ENCODE measurements around the gene KCNT2.

Gene KCNT2

DNA sequence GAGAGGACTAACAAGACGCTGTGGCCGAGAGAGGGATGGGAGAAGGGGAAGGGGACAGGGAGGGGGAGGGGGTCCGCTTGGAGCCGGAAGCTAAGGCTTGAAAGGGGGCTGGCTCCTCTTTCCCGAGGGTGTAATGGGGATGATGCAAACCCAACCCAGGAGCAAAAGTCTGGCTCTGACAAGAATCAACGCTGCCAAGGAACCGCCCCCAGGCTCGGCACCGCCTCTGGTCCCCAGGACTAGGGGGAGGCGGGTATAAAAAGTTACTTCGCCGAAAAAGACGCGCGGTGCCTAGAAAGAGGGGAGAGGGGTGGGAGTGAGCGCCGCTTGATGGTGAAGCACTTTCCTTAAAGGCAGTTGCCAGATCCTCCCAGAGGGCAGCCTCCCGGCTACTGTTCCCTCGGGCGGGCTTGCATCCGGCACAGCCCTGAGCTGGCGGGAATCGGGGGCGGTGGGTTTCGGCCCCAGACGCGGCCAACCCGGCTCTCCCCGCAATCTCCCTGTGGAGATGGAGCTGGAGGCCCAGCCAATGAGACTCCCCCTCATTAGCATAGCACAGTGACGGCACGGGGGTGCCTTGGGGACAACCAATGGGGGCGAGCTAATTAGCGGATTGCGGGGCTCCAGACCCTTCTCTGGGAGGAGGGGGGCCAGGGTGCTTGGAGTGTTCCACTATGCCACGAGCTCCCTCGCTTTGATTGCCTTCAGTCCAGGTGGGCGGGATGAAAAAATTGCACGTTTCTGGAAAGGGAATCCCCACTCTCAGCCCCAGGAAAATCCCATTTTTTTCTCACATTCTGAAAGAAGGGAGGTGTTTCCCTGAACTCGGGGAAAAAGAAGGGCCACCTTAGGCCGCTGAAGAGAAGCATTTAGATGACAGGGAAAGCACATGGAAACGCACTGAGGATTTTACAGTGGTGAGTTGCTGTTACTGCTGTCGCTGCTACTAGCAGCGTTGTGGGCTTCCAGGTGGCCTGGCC is at the start of gene KCNT2:
TSS of gene KCNT2 (minus strand) at position 51 of the 980 bp plus-strand sequence. CDS start 131 bp downstream, outside the sequence.
- TF ChIP-seq, protein P1, sequence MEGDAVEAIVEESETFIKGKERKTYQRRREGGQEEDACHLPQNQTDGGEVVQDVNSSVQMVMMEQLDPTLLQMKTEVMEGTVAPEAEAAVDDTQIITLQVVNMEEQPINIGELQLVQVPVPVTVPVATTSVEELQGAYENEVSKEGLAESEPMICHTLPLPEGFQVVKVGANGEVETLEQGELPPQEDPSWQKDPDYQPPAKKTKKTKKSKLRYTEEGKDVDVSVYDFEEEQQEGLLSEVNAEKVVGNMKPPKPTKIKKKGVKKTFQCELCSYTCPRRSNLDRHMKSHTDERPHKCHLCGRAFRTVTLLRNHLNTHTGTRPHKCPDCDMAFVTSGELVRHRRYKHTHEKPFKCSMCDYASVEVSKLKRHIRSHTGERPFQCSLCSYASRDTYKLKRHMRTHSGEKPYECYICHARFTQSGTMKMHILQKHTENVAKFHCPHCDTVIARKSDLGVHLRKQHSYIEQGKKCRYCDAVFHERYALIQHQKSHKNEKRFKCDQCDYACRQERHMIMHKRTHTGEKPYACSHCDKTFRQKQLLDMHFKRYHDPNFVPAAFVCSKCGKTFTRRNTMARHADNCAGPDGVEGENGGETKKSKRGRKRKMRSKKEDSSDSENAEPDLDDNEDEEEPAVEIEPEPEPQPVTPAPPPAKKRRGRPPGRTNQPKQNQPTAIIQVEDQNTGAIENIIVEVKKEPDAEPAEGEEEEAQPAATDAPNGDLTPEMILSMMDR (IDR thresholded peaks at IDR 0.05; ENCODE audit: extremely low read depth, insufficient read depth, missing control alignments), result no peak
- DNase-seq (ENCODE audit: low spot score), result no peak
- in situ Hi-C loops (cut with MboI; ENCODE audit: low pct_unique_long_range_greater_than_20kb, low sequenced_read_pairs, unreplicated experiment), result no loop called here

DNA sequence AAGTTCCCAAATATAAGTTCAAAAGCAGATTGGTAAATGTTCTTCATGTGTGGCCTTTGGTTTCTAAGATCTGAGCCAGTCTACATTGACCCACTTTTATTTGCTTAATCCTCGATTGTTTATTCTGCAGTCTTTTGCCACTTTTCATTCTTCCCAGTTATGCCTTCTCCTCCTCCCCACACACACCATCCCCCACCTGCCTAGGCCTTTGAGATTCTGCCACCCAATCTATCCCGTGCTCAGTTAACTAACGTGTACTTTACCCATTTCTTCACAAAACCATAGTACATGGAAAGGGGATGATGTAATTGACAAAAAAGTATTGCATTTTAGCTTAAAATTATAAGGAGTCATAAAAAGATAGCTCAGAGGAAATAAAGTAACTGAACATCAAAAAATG is 47.3 kb upstream of the KCNT2 start:
- in situ Hi-C loops (cut with MboI; ENCODE audit: low pct_unique_long_range_greater_than_20kb, low sequenced_read_pairs, unreplicated experiment), result loop anchor here (25.0 kb wide), 2 partner anchors 318 to 518 kb away; no protein-coding TSS in a partner anchor
- TF ChIP-seq, protein P1 (IDR thresholded peaks at IDR 0.05; ENCODE audit: extremely low read depth, insufficient read depth, missing control alignments), result no peak
- no peak for DNase-seq (ENCODE audit: low spot score)

DNA sequence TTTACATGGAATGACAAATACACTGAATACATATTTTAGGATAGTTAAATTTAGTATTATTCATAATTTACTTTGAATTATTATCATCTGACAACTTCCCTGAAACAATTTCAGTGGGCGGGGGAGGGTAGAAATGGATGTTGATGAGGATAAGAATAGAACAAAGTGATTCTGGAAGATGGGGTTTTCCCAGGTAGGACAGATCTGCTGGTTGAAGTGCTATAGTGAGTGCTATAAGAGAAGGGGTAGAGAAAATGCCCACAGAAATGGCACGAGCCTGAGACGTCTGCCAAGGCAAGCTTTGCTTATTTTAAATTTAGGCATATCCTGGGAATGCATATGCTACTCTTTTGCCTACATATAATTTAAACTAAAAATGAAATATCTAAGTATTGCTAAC is 46.8 kb upstream of the KCNT2 start:
- TF ChIP-seq, protein P1 (IDR thresholded peaks at IDR 0.05; ENCODE audit: extremely low read depth, insufficient read depth, missing control alignments), result no peak

DNA sequence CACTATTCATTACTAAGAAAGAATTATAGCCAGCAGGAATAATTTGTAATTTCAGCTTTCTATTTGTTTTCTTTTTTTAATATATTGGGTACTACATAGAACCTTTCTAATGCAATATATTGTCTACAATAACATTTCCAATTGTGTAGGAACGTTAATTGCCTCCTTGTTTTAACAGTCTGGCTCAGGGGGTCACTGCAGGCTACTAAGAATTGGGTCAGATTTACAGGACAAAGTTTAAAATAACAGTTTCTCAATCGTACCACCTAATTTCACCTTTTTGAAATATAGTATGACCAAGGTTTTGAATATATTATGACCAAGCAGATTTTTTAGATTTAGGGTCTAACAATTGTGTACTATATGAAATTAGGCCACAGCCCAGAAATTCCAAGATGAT is 46.0 kb upstream of the KCNT2 start:
- in situ Hi-C loops (cut with MboI; ENCODE audit: low pct_unique_long_range_greater_than_20kb, low sequenced_read_pairs, unreplicated experiment), result loop anchor here (25.0 kb wide), 2 partner anchors 317 to 517 kb away; no protein-coding TSS in a partner anchor
- no peak for DNase-seq (ENCODE audit: low spot score)
- TF ChIP-seq, protein P1 (IDR thresholded peaks at IDR 0.05; ENCODE audit: extremely low read depth, insufficient read depth, missing control alignments), result no peak

More for the DNA sequence above, 46.8 kb upstream of the KCNT2 start:
- DNase-seq (ENCODE audit: low spot score), result no peak
- in situ Hi-C loops (cut with MboI; ENCODE audit: low pct_unique_long_range_greater_than_20kb, low sequenced_read_pairs, unreplicated experiment), result loop anchor here (25.0 kb wide), 2 partner anchors 318 to 518 kb away; no protein-coding TSS in a partner anchor

DNA sequence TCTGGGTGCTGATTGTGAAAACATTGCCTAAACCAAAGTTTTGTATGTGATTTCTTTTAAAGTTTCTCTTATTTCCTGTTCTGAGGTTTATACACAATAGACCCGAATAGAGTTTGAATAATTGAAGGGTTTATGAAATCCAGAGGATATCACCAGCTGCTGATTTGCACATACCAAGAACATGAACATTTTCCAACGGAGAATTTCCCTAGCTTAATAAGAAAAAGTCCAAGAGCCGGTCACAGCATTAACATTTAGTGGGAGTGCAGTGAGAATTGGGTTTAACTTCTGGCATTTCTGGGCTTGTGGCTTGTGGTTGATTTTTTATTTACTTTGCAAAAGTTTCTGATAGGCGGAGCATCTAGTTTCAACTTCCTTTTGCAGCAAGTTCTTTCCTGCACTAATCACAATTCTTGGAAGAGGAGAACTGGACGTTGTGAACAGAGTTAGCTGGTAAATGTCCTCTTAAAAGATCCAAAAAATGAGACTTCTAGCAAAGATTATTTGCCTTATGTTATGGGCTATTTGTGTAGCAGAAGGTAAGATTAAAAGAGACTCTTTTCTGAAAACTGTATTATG is 43.5 kb upstream of the KCNT2 start, which contains the start of gene CFH:
TSS of gene CFH (plus strand) at position 407 of the 579 bp plus-strand sequence. CDS start at position 482, 75 bp downstream.
- TF ChIP-seq, protein P1 (IDR thresholded peaks at IDR 0.05; ENCODE audit: extremely low read depth, insufficient read depth, missing control alignments), result no peak
- in situ Hi-C loops (cut with MboI; ENCODE audit: low pct_unique_long_range_greater_than_20kb, low sequenced_read_pairs, unreplicated experiment), result loop anchor here (25.0 kb wide), 2 partner anchors 314 to 514 kb away; no protein-coding TSS in a partner anchor
- DNase-seq (ENCODE audit: low spot score), result no peak

DNA sequence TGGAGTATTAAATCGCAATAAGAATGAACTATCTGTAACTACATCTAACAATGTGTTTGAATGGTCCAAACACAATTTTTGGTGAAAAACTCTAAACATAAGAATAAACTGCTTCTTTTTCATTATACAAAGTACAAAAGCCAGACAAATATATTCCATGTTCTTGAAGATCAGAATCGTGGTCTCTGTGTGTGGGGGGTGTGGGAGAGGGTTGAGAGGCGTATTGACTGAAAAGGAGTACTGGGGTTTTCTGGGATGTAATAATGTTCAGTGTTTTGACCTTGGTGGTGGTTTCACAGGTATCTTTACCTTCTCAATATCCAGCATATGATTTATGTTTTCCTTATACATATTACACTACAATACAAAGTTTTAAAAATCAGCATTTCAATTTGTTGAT is 42.8 kb upstream of the KCNT2 start:
- TF ChIP-seq, protein P1 (IDR thresholded peaks at IDR 0.05; ENCODE audit: extremely low read depth, insufficient read depth, missing control alignments), result no peak
- in situ Hi-C loops (cut with MboI; ENCODE audit: low pct_unique_long_range_greater_than_20kb, low sequenced_read_pairs, unreplicated experiment), result loop anchor here (25.0 kb wide), 2 partner anchors 314 to 514 kb away; no protein-coding TSS in a partner anchor
- DNase-seq (ENCODE audit: low spot score), result no peak
